H1 (cell line): ENCODE measurements around the gene SF3B1. TPM values are rescaled to one million over a fixed set of nuclear protein-coding genes. Genes with fewer than 3 reads are reported as not detected.

Experiments
- CHD2 ChIP-seq: IDR thresholded peaks from 2 replicates; pipeline ENCODE4 v1.6.1; 2012; ENCODE audit warnings: low read length, improper control_type of control experiment
- CREB1 ChIP-seq: IDR thresholded peaks from 2 replicates; pipeline ENCODE4 v1.6.1; 2012; ENCODE audit warnings: inconsistent platforms
- polyA plus RNA-seq, 7 experiments: library from polyadenylated mRNA; depleted of rRNA in 3 of 7; stranded (reverse) in 5 of 7; unstranded in 2 of 7; fragments of >200 nt in 5 of 7; fragments of 200-250 nt in 2 of 7; gene quantifications; 1 replicate in 5 of 7; 2 replicates in 1 of 7; 4 replicates in 1 of 7; pipeline versions ENCODE4 v1.2.1 to v1.2.3, GENCODE V29; 2011 to 2013; ENCODE audit warnings: missing spikeins in 2 of 7, mixed read lengths in 2 of 7
- total RNA-seq: library from RNA; stranded (reverse); fragmentation: NEBNext Ultra II Directional; extraction: Animal tissue kit (Norgen Biotek cat#: 25700); gene quantifications from 2 replicates; pipeline ENCODE4 v1.2.1, GENCODE V29; 2021
- TF ChIP-seq, protein P1 (sequence below): fragments of 300-600 bp; sonication (generic); IDR thresholded peaks from 2 replicates; pipeline ENCODE4 v1.7.1; 2012; ENCODE audit warnings: low read length, moderate library complexity, mild to moderate bottlenecking, inconsistent platforms; ENCODE audit not compliant: insufficient replicate concordance

The SF3B1 gene
- total and polyA plus RNA-seq, 2 of the 8 experiments (the other 6 are each of a cell fraction or from before 2014, with no cell fraction given), result 320 to 403 TPM

GRCh38 chr2:197431858-197432257, 3.0 kb downstream of the SF3B1 start (continued):
- TF ChIP-seq, protein P1, sequence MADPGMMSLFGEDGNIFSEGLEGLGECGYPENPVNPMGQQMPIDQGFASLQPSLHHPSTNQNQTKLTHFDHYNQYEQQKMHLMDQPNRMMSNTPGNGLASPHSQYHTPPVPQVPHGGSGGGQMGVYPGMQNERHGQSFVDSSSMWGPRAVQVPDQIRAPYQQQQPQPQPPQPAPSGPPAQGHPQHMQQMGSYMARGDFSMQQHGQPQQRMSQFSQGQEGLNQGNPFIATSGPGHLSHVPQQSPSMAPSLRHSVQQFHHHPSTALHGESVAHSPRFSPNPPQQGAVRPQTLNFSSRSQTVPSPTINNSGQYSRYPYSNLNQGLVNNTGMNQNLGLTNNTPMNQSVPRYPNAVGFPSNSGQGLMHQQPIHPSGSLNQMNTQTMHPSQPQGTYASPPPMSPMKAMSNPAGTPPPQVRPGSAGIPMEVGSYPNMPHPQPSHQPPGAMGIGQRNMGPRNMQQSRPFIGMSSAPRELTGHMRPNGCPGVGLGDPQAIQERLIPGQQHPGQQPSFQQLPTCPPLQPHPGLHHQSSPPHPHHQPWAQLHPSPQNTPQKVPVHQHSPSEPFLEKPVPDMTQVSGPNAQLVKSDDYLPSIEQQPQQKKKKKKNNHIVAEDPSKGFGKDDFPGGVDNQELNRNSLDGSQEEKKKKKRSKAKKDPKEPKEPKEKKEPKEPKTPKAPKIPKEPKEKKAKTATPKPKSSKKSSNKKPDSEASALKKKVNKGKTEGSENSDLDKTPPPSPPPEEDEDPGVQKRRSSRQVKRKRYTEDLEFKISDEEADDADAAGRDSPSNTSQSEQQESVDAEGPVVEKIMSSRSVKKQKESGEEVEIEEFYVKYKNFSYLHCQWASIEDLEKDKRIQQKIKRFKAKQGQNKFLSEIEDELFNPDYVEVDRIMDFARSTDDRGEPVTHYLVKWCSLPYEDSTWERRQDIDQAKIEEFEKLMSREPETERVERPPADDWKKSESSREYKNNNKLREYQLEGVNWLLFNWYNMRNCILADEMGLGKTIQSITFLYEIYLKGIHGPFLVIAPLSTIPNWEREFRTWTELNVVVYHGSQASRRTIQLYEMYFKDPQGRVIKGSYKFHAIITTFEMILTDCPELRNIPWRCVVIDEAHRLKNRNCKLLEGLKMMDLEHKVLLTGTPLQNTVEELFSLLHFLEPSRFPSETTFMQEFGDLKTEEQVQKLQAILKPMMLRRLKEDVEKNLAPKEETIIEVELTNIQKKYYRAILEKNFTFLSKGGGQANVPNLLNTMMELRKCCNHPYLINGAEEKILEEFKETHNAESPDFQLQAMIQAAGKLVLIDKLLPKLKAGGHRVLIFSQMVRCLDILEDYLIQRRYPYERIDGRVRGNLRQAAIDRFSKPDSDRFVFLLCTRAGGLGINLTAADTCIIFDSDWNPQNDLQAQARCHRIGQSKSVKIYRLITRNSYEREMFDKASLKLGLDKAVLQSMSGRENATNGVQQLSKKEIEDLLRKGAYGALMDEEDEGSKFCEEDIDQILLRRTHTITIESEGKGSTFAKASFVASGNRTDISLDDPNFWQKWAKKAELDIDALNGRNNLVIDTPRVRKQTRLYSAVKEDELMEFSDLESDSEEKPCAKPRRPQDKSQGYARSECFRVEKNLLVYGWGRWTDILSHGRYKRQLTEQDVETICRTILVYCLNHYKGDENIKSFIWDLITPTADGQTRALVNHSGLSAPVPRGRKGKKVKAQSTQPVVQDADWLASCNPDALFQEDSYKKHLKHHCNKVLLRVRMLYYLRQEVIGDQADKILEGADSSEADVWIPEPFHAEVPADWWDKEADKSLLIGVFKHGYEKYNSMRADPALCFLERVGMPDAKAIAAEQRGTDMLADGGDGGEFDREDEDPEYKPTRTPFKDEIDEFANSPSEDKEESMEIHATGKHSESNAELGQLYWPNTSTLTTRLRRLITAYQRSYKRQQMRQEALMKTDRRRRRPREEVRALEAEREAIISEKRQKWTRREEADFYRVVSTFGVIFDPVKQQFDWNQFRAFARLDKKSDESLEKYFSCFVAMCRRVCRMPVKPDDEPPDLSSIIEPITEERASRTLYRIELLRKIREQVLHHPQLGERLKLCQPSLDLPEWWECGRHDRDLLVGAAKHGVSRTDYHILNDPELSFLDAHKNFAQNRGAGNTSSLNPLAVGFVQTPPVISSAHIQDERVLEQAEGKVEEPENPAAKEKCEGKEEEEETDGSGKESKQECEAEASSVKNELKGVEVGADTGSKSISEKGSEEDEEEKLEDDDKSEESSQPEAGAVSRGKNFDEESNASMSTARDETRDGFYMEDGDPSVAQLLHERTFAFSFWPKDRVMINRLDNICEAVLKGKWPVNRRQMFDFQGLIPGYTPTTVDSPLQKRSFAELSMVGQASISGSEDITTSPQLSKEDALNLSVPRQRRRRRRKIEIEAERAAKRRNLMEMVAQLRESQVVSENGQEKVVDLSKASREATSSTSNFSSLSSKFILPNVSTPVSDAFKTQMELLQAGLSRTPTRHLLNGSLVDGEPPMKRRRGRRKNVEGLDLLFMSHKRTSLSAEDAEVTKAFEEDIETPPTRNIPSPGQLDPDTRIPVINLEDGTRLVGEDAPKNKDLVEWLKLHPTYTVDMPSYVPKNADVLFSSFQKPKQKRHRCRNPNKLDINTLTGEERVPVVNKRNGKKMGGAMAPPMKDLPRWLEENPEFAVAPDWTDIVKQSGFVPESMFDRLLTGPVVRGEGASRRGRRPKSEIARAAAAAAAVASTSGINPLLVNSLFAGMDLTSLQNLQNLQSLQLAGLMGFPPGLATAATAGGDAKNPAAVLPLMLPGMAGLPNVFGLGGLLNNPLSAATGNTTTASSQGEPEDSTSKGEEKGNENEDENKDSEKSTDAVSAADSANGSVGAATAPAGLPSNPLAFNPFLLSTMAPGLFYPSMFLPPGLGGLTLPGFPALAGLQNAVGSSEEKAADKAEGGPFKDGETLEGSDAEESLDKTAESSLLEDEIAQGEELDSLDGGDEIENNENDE, result no peak
- TF ChIP-seq CREB1 (no peak), CHD2 (no peak)
- TF ChIP-seq, all 59 proteins: peak for 0
